ENCODE measurements around the gene WDTC1.
"Not testable (repeated sequence)": the region's sequence is repeated elsewhere in the genome, so short reads cannot be mapped to it uniquely, and the experiment has no call there.

Gene WDTC1

GRCh38 chr1:27234049-27234882 lies at the start of gene WDTC1:
WDTC1 (plus strand) TSS chr1:27234632; CDS start chr1:27261055, 26,423 bp downstream.
- in situ Hi-C loops (cut with MboI; ENCODE audit: low sequenced_read_pairs): no loop called here

GRCh38 chr1:27184665-27185064 lies 49.8 kb upstream of the WDTC1 start:
- in situ Hi-C loops (cut with MboI; ENCODE audit: low sequenced_read_pairs): not testable (repeated sequence)

DNA sequence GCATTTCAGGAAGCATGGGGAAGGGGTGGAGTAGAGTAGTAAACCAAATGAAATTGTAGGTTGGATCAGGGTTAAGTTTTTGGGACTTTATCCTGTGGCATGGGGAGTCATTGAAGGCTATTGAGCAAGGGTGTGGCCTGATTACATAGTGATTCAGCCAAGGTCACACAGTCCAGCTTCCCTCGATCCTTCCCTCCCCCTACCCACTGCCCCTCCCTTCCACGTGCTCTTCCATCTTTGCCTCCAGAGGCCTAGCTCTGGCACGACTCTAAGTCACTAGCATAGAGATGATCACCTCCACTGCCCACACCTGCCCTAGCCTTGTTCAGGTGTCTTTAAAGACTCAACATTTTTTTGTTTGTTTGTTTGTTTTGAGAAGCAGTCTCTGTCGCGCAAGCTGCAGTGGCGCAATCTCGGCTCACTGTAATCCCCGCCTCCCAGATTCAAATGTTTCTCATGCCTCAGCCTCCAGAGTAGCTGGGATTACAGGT lies 42.3 kb upstream of the WDTC1 start:
- in situ Hi-C loops (cut with MboI; ENCODE audit: low sequenced_read_pairs): loop anchor here (10.0 kb wide), 1 partner anchor 93 kb away; no protein-coding TSS in a partner anchor

DNA sequence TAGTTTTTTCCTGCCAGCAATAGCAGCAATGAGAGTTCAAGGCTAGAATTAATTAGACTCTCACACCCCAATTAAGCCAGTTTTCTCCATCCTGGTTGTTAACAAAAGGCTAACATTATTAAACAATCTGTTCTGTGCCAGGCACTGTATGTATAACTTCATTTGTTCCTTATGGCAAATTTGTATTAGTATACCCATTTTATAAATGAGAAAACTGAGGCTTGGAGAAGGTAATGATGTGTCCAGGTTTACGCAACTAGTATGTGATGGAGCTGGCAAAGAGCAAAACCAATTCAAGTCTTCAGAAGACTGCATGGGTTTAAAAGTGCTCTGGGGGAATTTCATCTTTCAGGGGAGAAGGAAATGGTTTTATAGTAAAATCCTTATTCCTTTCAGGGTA lies 41.2 kb upstream of the WDTC1 start:
- in situ Hi-C loops (cut with MboI; ENCODE audit: low sequenced_read_pairs): loop anchor here (10.0 kb wide), 1 partner anchor 92 kb away; no protein-coding TSS in a partner anchor

DNA sequence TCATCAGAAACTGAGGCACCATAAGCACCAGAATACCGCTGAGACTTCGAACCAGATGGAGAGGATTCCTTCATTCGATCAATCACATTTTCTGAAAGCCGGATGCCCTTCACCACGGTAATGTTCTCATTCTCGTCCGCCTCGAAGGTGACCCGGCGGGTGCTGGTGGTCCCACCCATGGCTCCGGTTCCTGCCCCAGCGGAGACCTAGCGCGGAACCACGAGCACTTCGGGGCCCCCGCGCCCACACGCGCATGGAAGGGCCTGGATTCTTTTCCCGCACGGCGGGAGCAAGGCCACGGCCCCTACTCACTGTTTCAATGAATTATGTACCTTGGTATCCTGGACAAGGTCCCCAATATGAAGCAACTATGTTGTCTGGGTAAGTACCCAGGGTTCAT lies 33.1 kb upstream of the WDTC1 start:
- in situ Hi-C loops (cut with MboI; ENCODE audit: low sequenced_read_pairs): no loop called here

- in situ Hi-C loops (cut with MboI; ENCODE audit: low sequenced_read_pairs): no loop called here
Observed at GRCh38 chr1:27203946-27204345, 30.5 kb upstream of the WDTC1 start.

GRCh38 chr1:27207238-27207637 lies 27.2 kb upstream of the WDTC1 start:
- in situ Hi-C loops (cut with MboI; ENCODE audit: low sequenced_read_pairs): not testable (repeated sequence)

- in situ Hi-C loops (cut with MboI; ENCODE audit: low sequenced_read_pairs): not testable (repeated sequence)
Observed at GRCh38 chr1:27208143-27208850, 26.1 kb upstream of the WDTC1 start.

- in situ Hi-C loops (cut with MboI; ENCODE audit: low sequenced_read_pairs): no loop called here
Observed at GRCh38 chr1:27216466-27216865, 18.0 kb upstream of the WDTC1 start.

GRCh38 chr1:27217401-27217800 lies 17.0 kb upstream of the WDTC1 start:
- in situ Hi-C loops (cut with MboI; ENCODE audit: low sequenced_read_pairs): no loop called here

- in situ Hi-C loops (cut with MboI; ENCODE audit: low sequenced_read_pairs): no loop called here
Observed at GRCh38 chr1:27218736-27219135, 15.7 kb upstream of the WDTC1 start.

DNA sequence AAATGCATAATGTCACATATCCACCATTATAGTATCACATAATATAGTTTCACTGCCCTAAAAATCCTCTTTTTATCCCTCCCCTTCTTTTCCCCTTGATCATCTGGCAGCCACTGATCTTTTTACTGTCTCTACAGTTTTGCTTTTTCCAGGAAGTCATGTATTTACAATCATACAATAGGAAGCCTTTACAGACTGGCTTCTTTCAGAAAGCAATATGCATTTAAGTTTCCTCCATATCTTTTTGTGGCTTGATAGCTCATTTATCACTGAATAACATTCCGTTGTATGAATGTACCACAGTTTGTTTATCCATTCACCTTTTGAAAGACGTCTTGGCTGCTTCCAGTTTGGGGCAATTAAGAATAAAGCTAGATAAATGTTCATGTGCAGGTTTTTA lies 14.3 kb upstream of the WDTC1 start:
- in situ Hi-C loops (cut with MboI; ENCODE audit: low sequenced_read_pairs): no loop called here

DNA sequence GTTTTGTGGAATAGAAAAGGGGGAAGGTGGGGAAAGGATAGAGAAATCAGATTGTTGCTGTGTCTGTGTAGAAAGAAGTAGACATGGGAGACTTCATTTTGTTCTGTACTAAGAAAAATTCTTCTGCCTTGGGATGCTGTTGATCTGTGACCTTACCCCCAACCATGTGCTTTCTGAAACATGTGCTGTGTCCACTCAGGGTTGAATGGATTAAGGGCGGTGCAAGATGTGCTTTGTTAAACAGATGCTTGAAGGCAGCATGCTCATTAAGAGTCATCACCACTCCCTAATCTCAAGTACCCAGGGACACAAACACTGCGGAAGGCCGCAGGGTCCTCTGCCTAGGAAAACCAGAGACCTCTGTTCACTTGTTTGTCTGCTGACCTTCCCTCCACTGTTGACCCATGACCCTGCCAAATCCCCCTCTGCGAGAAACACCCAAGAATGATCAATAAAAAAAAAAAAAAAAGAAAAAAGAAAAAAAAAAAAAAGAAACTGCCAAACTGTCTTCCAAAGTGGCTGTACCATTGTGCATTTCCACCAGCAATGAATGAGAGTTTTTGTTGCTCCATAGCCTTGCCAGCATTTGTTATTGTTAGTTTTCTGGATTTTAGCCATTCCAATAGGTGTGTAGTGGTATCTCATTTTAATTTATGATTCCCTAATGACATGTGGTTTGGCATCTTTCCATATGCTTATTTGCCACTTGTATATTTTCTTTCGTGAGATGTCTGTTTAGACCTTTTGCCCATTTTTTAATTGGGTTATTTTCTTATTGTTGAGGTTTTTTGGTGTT lies 13.5 kb upstream of the WDTC1 start:
- in situ Hi-C loops (cut with MboI; ENCODE audit: low sequenced_read_pairs): not testable (repeated sequence)

DNA sequence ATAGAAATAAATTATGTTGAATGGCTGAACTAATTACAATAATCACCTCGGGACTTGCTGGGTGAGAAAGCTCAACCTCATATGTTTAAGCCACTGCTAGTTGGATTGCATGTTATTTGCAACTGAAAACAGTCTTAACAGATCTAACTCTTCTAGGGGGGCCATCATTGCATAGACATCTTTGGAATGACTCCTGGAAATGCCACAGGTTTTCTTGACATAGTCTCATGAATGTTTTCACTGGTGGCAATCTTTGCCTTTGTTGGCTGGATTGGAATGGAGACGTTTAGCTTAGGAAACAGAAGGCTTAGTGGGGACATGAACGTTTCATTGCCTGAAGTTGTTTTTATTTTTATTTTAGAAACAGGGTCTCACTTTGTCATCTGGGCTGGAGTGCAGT lies 8.8 kb upstream of the WDTC1 start:
- in situ Hi-C loops (cut with MboI; ENCODE audit: low sequenced_read_pairs): no loop called here

GRCh38 chr1:27227765-27228164 lies 6.7 kb upstream of the WDTC1 start:
- in situ Hi-C loops (cut with MboI; ENCODE audit: low sequenced_read_pairs): no loop called here

DNA sequence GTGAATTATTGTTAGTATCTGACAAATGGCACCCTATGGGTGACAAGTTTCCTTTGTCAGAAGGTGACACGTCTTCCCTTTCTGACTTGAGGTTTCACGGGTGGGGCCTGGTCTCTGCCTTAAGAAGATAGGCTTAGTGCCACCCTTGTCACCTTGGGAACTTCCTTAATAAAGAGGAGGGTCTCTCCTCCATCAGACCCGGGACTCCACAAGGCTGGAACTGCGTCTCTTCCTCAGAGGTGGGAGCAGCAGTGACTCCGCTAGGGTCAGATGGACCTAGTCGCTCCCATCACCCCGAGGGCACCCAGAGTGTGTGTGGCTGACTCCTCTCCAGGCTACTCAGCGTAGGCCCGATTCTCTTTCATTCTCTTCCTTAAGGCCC lies 774 bp upstream of the WDTC1 start:
- in situ Hi-C loops (cut with MboI; ENCODE audit: low sequenced_read_pairs): no loop called here

DNA sequence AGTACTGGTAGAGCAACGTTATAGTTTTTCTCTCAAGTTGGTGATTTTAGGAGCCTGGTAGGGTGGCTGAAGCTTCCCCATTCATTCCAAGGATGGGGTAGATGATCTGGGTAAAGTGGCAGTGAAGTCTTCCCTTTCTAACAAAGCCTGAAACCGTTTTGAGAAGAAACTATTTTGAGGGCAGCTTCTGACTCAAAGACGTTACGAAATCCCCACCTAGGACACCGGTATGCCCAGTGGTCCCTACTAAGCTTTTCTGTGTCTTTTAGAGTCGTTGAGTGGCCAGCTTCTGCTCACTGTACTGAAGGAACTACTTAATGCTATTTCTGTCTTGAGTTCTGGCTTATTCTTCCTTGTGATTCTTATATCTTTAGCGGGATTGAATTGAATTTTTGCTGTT lies 1.4 kb downstream of the WDTC1 start:
- in situ Hi-C loops (cut with MboI; ENCODE audit: low sequenced_read_pairs): no loop called here

DNA sequence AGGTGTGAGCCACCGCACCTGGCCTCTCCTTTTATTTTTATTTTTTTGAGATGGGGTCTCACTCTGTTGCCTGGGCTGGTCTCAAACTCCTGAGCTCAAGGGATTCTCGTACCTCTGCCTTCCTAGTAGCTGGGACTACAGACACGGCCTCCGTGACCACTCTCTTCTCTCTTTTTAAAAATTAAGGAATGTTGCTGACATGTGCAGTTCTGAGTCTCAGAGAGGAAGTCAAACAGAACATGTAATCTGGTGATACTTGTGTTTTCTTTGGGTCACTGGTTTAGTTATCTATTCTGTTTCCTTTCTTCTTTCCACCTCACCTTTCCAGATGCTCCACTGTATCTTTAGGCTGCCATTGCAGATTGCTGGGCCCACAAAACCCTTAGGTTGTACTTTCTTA lies 2.7 kb downstream of the WDTC1 start:
- in situ Hi-C loops (cut with MboI; ENCODE audit: low sequenced_read_pairs): no loop called here

- in situ Hi-C loops (cut with MboI; ENCODE audit: low sequenced_read_pairs): no loop called here
Observed at GRCh38 chr1:27238032-27238431, 3.6 kb downstream of the WDTC1 start.

GRCh38 chr1:27241677-27242076 lies 7.2 kb downstream of the WDTC1 start:
- in situ Hi-C loops (cut with MboI; ENCODE audit: low sequenced_read_pairs): no loop called here

GRCh38 chr1:27243665-27244064 lies 9.2 kb downstream of the WDTC1 start:
- in situ Hi-C loops (cut with MboI; ENCODE audit: low sequenced_read_pairs): not testable (repeated sequence)

All from HL-60/S4 (cell line).